Tibial nerve (tissue), 4 donors: Measurements from ENCODE around the gene PLXDC2.

Experiments used
- CTCF ChIP-seq, 5 experiments: fragments of 200-600 bp in 3 of 5; fragments of 450-650 bp in 2 of 5; sonication (generic) in 3 of 5; IDR thresholded peaks; one replicate each; pipeline ENCODE4 v1.5.1; 2016 to 2019; ENCODE audit warnings: antibody characterized with exemption in 5 of 5, mild to moderate bottlenecking in 3 of 5, moderate library complexity in 2 of 5
- EP300 ChIP-seq, 2 donors: sonication (generic); formaldehyde crosslinking; IDR thresholded peaks; one replicate each; pipeline ENCODE4 v1.6.1; 2017; ENCODE audit warnings: antibody characterized with exemption in 2 of 2, mild to moderate bottlenecking in 1 of 2
- POLR2A ChIP-seq, 2 donors: fragments of 450-650 bp; IDR thresholded peaks; one replicate each; pipeline ENCODE4 v1.6.1; 2017; ENCODE audit warnings: antibody characterized with exemption in 2 of 2, mild to moderate bottlenecking in 2 of 2, moderate library complexity in 2 of 2

GRCh38 chr10:20254497-20254896 is 438.3 kb downstream of the PLXDC2 start:
- TF ChIP-seq CTCF (IDR thresholded peaks at IDR 0.05) = no peak
- TF ChIP-seq POLR2A (IDR thresholded peaks at IDR 0.05) = no peak
- TF ChIP-seq EP300 (IDR thresholded peaks at IDR 0.05) = no peak
